ENCODE measurements around the gene AMY1C. TPM values are rescaled to one million over a fixed set of nuclear protein-coding genes. Genes with fewer than 3 reads are reported as not detected.

AMY1C gene
- total RNA-seq, 1 experiment from 2014 or later: not detected

DNA sequence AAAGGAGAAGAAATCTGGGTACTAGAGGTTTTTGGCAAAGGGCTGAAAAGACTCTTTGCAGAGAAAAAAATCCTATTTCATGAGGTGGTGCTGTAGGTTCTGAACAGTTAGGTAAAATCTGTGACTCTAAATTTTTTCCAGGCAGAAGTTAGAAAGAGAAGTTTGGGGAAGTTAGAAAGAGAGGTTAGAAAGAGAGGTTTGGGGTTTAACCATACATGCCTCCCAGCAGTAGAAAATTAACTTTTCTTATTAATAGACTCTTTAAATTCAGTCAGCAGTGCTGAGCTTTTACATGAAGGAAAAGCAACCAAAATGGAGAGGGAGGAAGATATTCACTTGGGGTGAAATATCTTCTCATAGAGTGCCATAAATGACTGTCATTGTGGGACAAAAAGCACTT lies 12.2 kb downstream of the AMY1C start (continued):
- TF ChIP-seq TCF7L2 (IDR thresholded peaks at IDR 0.05; ENCODE audit: borderline replicate concordance, extremely low read depth, insufficient read depth, insufficient read length) (no peak), YY1 (IDR thresholded peaks at IDR 0.05; ENCODE audit: extremely low read depth, insufficient replicate concordance, low read depth, low read length) (no peak), POLR2A (IDR thresholded peaks at IDR 0.05; ENCODE audit: borderline replicate concordance, extremely low read depth, insufficient read depth, insufficient read length) (no peak), ZNF274 (IDR thresholded peaks at IDR 0.05; ENCODE audit: low read depth, low read length) (no peak), SRF (IDR thresholded peaks at IDR 0.05; ENCODE audit: low read depth) (no peak)
- TF ChIP-seq, protein P1, sequence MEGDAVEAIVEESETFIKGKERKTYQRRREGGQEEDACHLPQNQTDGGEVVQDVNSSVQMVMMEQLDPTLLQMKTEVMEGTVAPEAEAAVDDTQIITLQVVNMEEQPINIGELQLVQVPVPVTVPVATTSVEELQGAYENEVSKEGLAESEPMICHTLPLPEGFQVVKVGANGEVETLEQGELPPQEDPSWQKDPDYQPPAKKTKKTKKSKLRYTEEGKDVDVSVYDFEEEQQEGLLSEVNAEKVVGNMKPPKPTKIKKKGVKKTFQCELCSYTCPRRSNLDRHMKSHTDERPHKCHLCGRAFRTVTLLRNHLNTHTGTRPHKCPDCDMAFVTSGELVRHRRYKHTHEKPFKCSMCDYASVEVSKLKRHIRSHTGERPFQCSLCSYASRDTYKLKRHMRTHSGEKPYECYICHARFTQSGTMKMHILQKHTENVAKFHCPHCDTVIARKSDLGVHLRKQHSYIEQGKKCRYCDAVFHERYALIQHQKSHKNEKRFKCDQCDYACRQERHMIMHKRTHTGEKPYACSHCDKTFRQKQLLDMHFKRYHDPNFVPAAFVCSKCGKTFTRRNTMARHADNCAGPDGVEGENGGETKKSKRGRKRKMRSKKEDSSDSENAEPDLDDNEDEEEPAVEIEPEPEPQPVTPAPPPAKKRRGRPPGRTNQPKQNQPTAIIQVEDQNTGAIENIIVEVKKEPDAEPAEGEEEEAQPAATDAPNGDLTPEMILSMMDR (IDR thresholded peaks at IDR 0.05 in 2 of 3, conservative IDR thresholded peaks at IDR 0.05 in 1 of 3; ENCODE audit: borderline replicate concordance in 1 of 3, insufficient read depth in 1 of 3, low read depth in 2 of 3, low read length in 2 of 3): no peak
- TF ChIP-seq, protein P2, sequence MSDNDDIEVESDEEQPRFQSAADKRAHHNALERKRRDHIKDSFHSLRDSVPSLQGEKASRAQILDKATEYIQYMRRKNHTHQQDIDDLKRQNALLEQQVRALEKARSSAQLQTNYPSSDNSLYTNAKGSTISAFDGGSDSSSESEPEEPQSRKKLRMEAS (IDR thresholded peaks at IDR 0.05): no peak

DNA sequence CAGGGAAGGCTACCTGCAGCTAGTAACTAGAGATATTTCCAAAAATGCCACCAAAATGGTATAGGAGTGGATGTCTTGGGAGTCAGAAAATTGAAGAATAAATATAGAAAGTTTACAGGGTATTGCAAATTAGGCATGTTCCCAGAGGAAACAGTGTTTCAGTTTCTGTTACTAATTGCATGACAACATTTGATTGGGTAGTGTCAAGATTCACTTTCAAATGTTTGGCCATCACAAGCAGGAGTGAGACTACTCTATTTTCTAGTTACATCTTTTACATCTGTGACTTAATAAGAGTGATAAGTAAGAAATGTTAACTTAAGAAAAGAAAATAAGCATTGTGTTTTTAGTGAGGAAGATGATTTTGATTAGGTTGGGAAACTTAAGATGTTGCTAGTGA lies 30.2 kb downstream of the AMY1C start:
- CTCF ChIA-PET: no interaction called here
- no peak overlapping the region for H3K9ac ChIP-seq (ENCODE audit: low read length)
- no peak for ATAC-seq
- H3K4me3 ChIP-seq (replicated peaks in 1 of 2; ENCODE audit: low read depth in 1 of 2, low read length in 2 of 2): no peak overlapping the region
- no peaks in the 10 kb centered on the region for H3K27me3 ChIP-seq (ENCODE audit: insufficient read depth, low read length)
- POLR2A ChIA-PET: no interaction called here
- no peaks in the 10 kb centered on the region for H3K79me2 ChIP-seq (ENCODE audit: insufficient read depth, low read length)
- no peak overlapping the region for H2AFZ ChIP-seq (ENCODE audit: low read depth, low read length, poor library complexity, severe bottlenecking)
- no peak overlapping the region for H3K27ac ChIP-seq (ENCODE audit: low read depth, low read length)
- H3K36me3 ChIP-seq (ENCODE audit: control insufficient read depth in 1 of 2, insufficient read depth in 2 of 2, low read length in 2 of 2): no peaks in the 10 kb centered on the region
- no peaks in the 10 kb centered on the region for H3K4me1 ChIP-seq (ENCODE audit: control insufficient read depth in 1 of 2, insufficient read depth in 2 of 2, low read length in 2 of 2)
- H3K9me3 ChIP-seq (ENCODE audit: control insufficient read depth in 1 of 2, insufficient read depth in 1 of 2, low read depth in 1 of 2, low read length in 2 of 2): peaks cover 0 to 3% of the 10 kb centered on the region in 2 experiments; a peak in 1 of 4 replicates
- intact Hi-C loops (cut with micrococcal nuclease): no loop called here
- no peak for DNase-seq (ENCODE audit: low read depth, low spot score)
- H3K4me2 ChIP-seq (ENCODE audit: low read length): no peak overlapping the region
- no peaks in the 10 kb centered on the region; the same call in 1 of the 2 replicates for H4K20me1 ChIP-seq (ENCODE audit: insufficient read depth)
- RAD21 ChIA-PET (ENCODE audit: low non-redundant PET in 1 of 2, low total read pairs in 2 of 2, uncharacterized antibody in 2 of 2, unreplicated experiment in 2 of 2): no interaction called here
- no TSS peak for BruUV-seq (replicated peaks)
- no peaks in the 10 kb centered on the region for H3K9me2 ChIP-seq (ENCODE audit: insufficient read depth)
- TF ChIP-seq, protein P2 (IDR thresholded peaks at IDR 0.05): no peak
- TF ChIP-seq, protein P3, sequence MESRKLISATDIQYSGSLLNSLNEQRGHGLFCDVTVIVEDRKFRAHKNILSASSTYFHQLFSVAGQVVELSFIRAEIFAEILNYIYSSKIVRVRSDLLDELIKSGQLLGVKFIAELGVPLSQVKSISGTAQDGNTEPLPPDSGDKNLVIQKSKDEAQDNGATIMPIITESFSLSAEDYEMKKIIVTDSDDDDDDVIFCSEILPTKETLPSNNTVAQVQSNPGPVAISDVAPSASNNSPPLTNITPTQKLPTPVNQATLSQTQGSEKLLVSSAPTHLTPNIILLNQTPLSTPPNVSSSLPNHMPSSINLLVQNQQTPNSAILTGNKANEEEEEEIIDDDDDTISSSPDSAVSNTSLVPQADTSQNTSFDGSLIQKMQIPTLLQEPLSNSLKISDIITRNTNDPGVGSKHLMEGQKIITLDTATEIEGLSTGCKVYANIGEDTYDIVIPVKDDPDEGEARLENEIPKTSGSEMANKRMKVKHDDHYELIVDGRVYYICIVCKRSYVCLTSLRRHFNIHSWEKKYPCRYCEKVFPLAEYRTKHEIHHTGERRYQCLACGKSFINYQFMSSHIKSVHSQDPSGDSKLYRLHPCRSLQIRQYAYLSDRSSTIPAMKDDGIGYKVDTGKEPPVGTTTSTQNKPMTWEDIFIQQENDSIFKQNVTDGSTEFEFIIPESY (IDR thresholded peaks at IDR 0.05; ENCODE audit: extremely low read depth, insufficient replicate concordance, low read length): no peak
- TF ChIP-seq POLR2A (IDR thresholded peaks at IDR 0.05; ENCODE audit: borderline replicate concordance, extremely low read depth, insufficient read depth, insufficient read length): no peak
- TF ChIP-seq, protein P1 (IDR thresholded peaks at IDR 0.05 in 2 of 3, conservative IDR thresholded peaks at IDR 0.05 in 1 of 3; ENCODE audit: borderline replicate concordance in 1 of 3, insufficient read depth in 1 of 3, low read depth in 2 of 3, low read length in 2 of 3): no peak
- no peak for TF ChIP-seq ZNF274 (IDR thresholded peaks at IDR 0.05; ENCODE audit: low read depth, low read length)
- no peak for TF ChIP-seq ELF1 (IDR thresholded peaks at IDR 0.05; ENCODE audit: borderline replicate concordance, low read depth)
- TF ChIP-seq SIN3A (IDR thresholded peaks at IDR 0.05; ENCODE audit: low read depth): no peak
- TF ChIP-seq, protein P4, sequence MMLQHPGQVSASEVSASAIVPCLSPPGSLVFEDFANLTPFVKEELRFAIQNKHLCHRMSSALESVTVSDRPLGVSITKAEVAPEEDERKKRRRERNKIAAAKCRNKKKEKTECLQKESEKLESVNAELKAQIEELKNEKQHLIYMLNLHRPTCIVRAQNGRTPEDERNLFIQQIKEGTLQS (IDR thresholded peaks at IDR 0.05): no peak
- no peak for TF ChIP-seq RAD21 (IDR thresholded peaks at IDR 0.05; ENCODE audit: low read depth)
- TF ChIP-seq POLR2AphosphoS5 (IDR thresholded peaks at IDR 0.05; ENCODE audit: low read depth, low read length): no peak
- no peak for TF ChIP-seq EZH2phosphoT487 (IDR thresholded peaks at IDR 0.05; ENCODE audit: borderline replicate concordance)
- no peak for TF ChIP-seq CEBPB (IDR thresholded peaks at IDR 0.05; ENCODE audit: low read depth)
- TF ChIP-seq CBX3 (IDR thresholded peaks at IDR 0.05; ENCODE audit: low read depth): no peak
- TF ChIP-seq EZH2 (IDR thresholded peaks at IDR 0.05): no peak
- no peak for TF ChIP-seq FOSL1 (IDR thresholded peaks at IDR 0.05; ENCODE audit: low read depth)
- TF ChIP-seq YY1 (IDR thresholded peaks at IDR 0.05; ENCODE audit: extremely low read depth, insufficient replicate concordance, low read depth, low read length): no peak

Measured in HCT116 (cell line).